Mucosa of rectum (tissue), 2 donors: ENCODE data around the gene L3MBTL4.
"Not testable (repeated sequence)": the region's sequence is repeated elsewhere in the genome, so short reads cannot be mapped to it uniquely, and the experiment has no call there.

Experiments
- H3K27ac ChIP-seq, 2 donors: one replicate each; pipeline ENCODE4 v1.7.0; 2013; ENCODE audit warnings: inconsistent platforms in 2 of 2, low read depth in 2 of 2, low read length in 2 of 2
- H3K27me3 ChIP-seq, 2 donors: one replicate each; pipeline ENCODE4 v1.7.0; 2013; ENCODE audit warnings: low read length in 2 of 2; ENCODE audit not compliant: control insufficient read depth in 2 of 2, insufficient read depth in 2 of 2
- H3K36me3 ChIP-seq, 2 donors: one replicate each; pipeline ENCODE4 v1.7.0; 2013; ENCODE audit warnings: low read length in 2 of 2; ENCODE audit not compliant: control insufficient read depth in 2 of 2, insufficient read depth in 2 of 2
- H3K4me1 ChIP-seq, 2 donors: one replicate each; pipeline ENCODE4 v1.7.0; 2013; ENCODE audit warnings: low read length in 2 of 2, mild to moderate bottlenecking in 1 of 2; ENCODE audit not compliant: control insufficient read depth in 2 of 2, insufficient read depth in 2 of 2
- H3K4me3 ChIP-seq, 2 donors: one replicate each; pipeline ENCODE4 v1.7.0; 2013; ENCODE audit warnings: low read length in 2 of 2
- H3K9ac ChIP-seq, 2 donors: one replicate each; pipeline ENCODE4 v1.7.0; 2013; ENCODE audit warnings: low read length in 2 of 2, low read depth in 1 of 2, mild to moderate bottlenecking in 1 of 2
- H3K9me3 ChIP-seq, 2 donors: one replicate each; pipeline ENCODE4 v1.7.0; 2013; ENCODE audit warnings: low read length in 2 of 2; ENCODE audit not compliant: control insufficient read depth in 2 of 2
- donor health status: healthy.
- donor health status: Normal muscosa, but diverticular disease.

Gene L3MBTL4

DNA sequence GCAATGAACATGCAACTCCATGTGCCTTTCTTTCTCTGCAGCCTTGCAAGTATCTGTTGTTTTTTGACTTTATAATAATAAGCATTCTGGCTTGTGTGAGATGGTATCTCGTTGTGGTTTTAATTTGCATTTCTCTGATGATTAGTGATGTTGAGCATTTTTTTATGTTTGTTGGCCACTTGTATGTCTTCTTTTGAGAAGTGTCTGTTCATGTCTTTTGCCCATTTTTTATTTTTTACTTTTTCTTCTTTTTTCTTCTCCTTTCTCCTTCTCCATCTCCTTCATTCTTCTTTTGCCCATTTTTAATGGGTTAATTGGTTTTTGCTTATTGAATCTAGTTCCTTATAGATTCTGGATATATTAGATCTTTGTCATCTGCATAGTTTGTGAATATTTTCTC is 155.4 kb downstream of the L3MBTL4 start:
- not testable (repeated sequence) for H3K9ac ChIP-seq, H3K27me3 ChIP-seq, H3K27ac ChIP-seq, H3K4me1 ChIP-seq, H3K9me3 ChIP-seq, H3K4me3 ChIP-seq, H3K36me3 ChIP-seq

GRCh38 chr18:6257950-6258349 is 156.8 kb downstream of the L3MBTL4 start:
- Histone ChIP-seq H3K27me3 (no peaks in the 10 kb centered on the region), H3K36me3 (no peaks in the 10 kb centered on the region), H3K9ac (no peak overlapping the region), H3K9me3 (no peaks in the 10 kb centered on the region), H3K4me3 (no peak overlapping the region), H3K4me1 (peaks cover 0 to 2% of the 10 kb centered on the region in 2 donors), H3K27ac (no peak overlapping the region)

- Histone ChIP-seq H3K4me1 (peaks cover 0 to 2% of the 10 kb centered on the region in 2 donors), H3K27ac (peak overlapping the region; percentile 28 to 38), H3K4me3 (no peak overlapping the region), H3K9ac (no peak overlapping the region), H3K27me3 (no peaks in the 10 kb centered on the region), H3K36me3 (no peaks in the 10 kb centered on the region), H3K9me3 (no peaks in the 10 kb centered on the region)
These were observed 158.2 kb downstream of the L3MBTL4 start for GRCh38 chr18:6256521-6256920.

DNA sequence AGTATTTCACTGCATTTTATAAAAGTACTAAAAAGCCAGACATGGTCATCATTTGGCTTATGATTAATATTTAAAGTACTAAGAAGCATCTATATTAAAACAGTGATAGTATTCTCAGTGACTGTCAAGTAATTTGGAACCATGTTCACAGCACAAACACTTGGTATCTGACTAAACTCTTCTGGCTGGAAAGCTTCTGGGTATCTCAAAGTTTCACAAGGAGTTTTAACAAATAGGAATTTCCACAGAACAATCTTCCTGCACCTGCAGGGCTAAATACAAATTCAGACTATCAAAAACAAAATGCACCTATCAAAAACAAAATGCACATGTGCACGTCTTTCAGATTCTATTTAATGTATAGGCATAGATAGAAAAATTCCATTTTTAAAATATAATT is 158.8 kb downstream of the L3MBTL4 start:
- Histone ChIP-seq H3K27ac (no peak overlapping the region), H3K4me3 (no peak overlapping the region), H3K36me3 (no peaks in the 10 kb centered on the region), H3K4me1 (peaks cover 0 to 2% of the 10 kb centered on the region in 2 donors), H3K27me3 (no peaks in the 10 kb centered on the region), H3K9me3 (no peaks in the 10 kb centered on the region), H3K9ac (no peak overlapping the region)

DNA sequence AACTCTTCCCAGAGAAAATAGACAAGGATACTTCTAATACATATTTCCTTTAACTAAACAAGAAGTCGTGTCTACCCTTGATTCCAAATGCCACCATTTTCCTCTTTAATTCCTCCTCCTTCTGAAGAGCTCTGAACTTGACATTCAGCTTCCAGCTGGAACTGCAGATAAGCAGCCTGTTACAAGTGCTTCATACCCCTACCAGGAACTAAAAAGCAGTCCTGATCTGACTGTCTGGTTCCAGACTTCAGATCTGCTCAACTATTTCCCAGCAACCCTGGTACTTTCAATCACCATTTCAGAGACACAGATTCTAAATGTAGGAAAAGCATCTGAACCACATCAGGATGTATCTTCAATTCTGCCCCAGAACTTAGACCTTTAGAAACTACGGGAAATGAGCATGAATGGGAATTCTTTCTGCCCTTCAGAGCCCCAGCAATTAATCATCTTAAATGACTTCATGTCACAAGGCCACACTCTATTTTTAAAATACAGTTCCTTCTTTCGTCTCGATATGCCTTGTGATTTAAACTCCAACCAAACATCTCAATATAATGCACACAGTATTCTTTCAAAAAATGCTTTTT is 159.5 kb downstream of the L3MBTL4 start:
- H3K4me3 ChIP-seq = no peak overlapping the region
- H3K4me1 ChIP-seq = peaks cover 0 to 2% of the 10 kb centered on the region in 2 donors
- no peaks in the 10 kb centered on the region for H3K36me3 ChIP-seq
- no peaks in the 10 kb centered on the region for H3K9me3 ChIP-seq
- no peak overlapping the region for H3K9ac ChIP-seq
- H3K27ac ChIP-seq = no peak overlapping the region
- H3K27me3 ChIP-seq = no peaks in the 10 kb centered on the region

- no peak overlapping the region for H3K4me3 ChIP-seq
- no peaks in the 10 kb centered on the region for H3K27me3 ChIP-seq
- peaks cover 0 to 2% of the 10 kb centered on the region in 2 donors for H3K4me1 ChIP-seq
- H3K36me3 ChIP-seq = no peaks in the 10 kb centered on the region
- H3K27ac ChIP-seq = no peak overlapping the region
- no peaks in the 10 kb centered on the region for H3K9me3 ChIP-seq
- no peak overlapping the region for H3K9ac ChIP-seq
These were observed 160.3 kb downstream of the L3MBTL4 start for GRCh38 chr18:6254456-6254855.

GRCh38 chr18:6251084-6251483 is 163.6 kb downstream of the L3MBTL4 start:
- H3K36me3 ChIP-seq = no peaks in the 10 kb centered on the region
- H3K4me1 ChIP-seq = peaks cover 0 to 2% of the 10 kb centered on the region in 2 donors

GRCh38 chr18:6249788-6250187 is 164.9 kb downstream of the L3MBTL4 start:
- Histone ChIP-seq H3K4me3 (no peak overlapping the region), H3K27me3 (no peaks in the 10 kb centered on the region), H3K4me1 (peaks cover 0 to 2% of the 10 kb centered on the region in 2 donors), H3K9ac (no peak overlapping the region), H3K36me3 (no peaks in the 10 kb centered on the region), H3K9me3 (no peaks in the 10 kb centered on the region), H3K27ac (no peak overlapping the region)

More at GRCh38 chr18:6251084-6251483, 163.6 kb downstream of the L3MBTL4 start:
- no peaks in the 10 kb centered on the region for H3K27me3 ChIP-seq
- no peak overlapping the region for H3K9ac ChIP-seq
- no peak overlapping the region for H3K27ac ChIP-seq
- H3K4me3 ChIP-seq = no peak overlapping the region
- no peaks in the 10 kb centered on the region for H3K9me3 ChIP-seq

DNA sequence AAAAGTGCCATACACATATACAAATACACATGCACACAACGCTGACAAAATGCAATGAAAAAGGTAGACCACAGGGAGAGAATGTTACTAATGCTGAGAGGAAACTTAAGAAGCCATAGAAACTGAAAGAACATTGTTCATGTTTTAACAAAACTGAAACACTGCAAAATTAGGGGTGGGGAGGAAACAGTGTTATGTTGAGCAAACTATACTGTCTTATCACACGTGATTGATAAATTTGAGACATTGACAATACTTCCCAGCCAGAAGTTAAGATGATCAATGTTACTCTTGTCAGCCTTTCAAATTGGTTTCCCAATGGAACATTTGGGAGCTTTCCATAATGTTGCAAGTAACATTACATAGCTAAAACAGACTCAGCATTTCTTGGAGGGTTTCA is 165.5 kb downstream of the L3MBTL4 start:
- Histone ChIP-seq H3K4me1 (no peaks in the 10 kb centered on the region), H3K27ac (no peak overlapping the region), H3K4me3 (no peak overlapping the region), H3K9me3 (no peaks in the 10 kb centered on the region), H3K27me3 (no peaks in the 10 kb centered on the region), H3K36me3 (no peaks in the 10 kb centered on the region), H3K9ac (no peak overlapping the region)

- H3K9me3 ChIP-seq = no peaks in the 10 kb centered on the region
- no peaks in the 10 kb centered on the region for H3K4me1 ChIP-seq
- no peak overlapping the region for H3K9ac ChIP-seq
- H3K36me3 ChIP-seq = no peaks in the 10 kb centered on the region
- no peak overlapping the region for H3K27ac ChIP-seq
- H3K27me3 ChIP-seq = no peaks in the 10 kb centered on the region
- H3K4me3 ChIP-seq = no peak overlapping the region
These were observed 166.7 kb downstream of the L3MBTL4 start for GRCh38 chr18:6248017-6248416.

DNA sequence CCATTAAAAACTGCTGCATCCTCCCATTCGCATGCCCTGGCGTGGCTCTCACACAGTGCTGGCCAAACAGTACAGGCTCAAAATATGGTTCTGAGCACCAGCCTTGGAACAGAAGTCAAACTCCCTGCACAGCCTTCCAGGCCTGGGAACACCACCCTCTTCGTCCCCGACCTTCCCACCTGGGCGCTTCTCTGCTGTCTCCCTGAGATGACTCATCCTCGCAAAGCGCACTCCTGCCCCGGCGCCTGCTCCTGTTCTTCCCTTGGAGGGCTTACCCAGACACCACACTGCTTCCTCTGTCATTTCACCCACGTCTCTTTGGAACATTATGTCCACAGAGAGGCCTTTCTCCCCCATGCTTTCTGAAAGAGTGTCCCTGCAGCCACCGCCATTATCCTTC is 172.7 kb downstream of the L3MBTL4 start:
- Histone ChIP-seq H3K4me1 (no peaks in the 10 kb centered on the region), H3K4me3 (no peak overlapping the region), H3K27ac (no peak overlapping the region)

More for the DNA sequence above, 172.7 kb downstream of the L3MBTL4 start:
- H3K9ac ChIP-seq = no peak overlapping the region
- no peaks in the 10 kb centered on the region for H3K27me3 ChIP-seq
- no peaks in the 10 kb centered on the region for H3K9me3 ChIP-seq
- no peaks in the 10 kb centered on the region for H3K36me3 ChIP-seq
